ENCODE results near the gene DALRD3.

DALRD3 gene

GRCh38 chr3:48989796-48990635 lies 28.4 kb downstream of the DALRD3 start, which contains the start of gene P4HTM:
P4HTM (plus strand) TSS chr3:48990241; CDS start chr3:48990257, 16 bp downstream.
- 2% methylated on average over 59 of the region's 91 CpGs for WGBS
- H3K27ac ChIP-seq (ENCODE audit: low read length, poor library complexity, severe bottlenecking), result peak within 1 kb of the TSS; percentile 95
- peaks cover 24% of the 10 kb centered on the region for H3K4me1 ChIP-seq (ENCODE audit: control insufficient read depth, insufficient read depth, low read depth, low read length)
- peak within 1 kb of the TSS; percentile 46 to 87 for H3K4ac ChIP-seq (ENCODE audit: low read depth in 1 of 2, low read length in 2 of 2)
- peak within 1 kb of the TSS; percentile 70 to 82 for H2BK12ac ChIP-seq (ENCODE audit: low read length in 2 of 2)
- peak within 1 kb of the TSS; percentile 52 to 86 for H3K23ac ChIP-seq (ENCODE audit: low read length in 2 of 2)
- peak within 1 kb of the TSS; percentile 90 for H4K91ac ChIP-seq (ENCODE audit: low read length)
- no peaks in the 10 kb centered on the region for H3K9me3 ChIP-seq (ENCODE audit: control insufficient read depth, low read length)
- peak within 1 kb of the TSS; percentile 97 for H3K4me2 ChIP-seq (ENCODE audit: low read length, poor library complexity, severe bottlenecking)
- no peaks in the 10 kb centered on the region for H3K27me3 ChIP-seq (ENCODE audit: control insufficient read depth in 1 of 2, insufficient read depth in 1 of 2, low read length in 2 of 2)
- peak within 1 kb of the TSS; percentile 96 for H2AFZ ChIP-seq (ENCODE audit: low read depth, low read length)
- H2BK120ac ChIP-seq (ENCODE audit: low read depth, low read length), result peak within 1 kb of the TSS; percentile 51
- peak within 1 kb of the TSS; percentile 78 to 95 for H3K18ac ChIP-seq (ENCODE audit: low read depth in 1 of 2, low read length in 2 of 2)
- H3K79me1 ChIP-seq (replicated peaks; ENCODE audit: low read length, poor library complexity, severe bottlenecking), result peaks cover 32% of the 10 kb centered on the region
- H3K14ac ChIP-seq (ENCODE audit: low read length in 2 of 2), result peak within 1 kb of the TSS in 1 of 2 experiments; percentile 82
- H3K9ac ChIP-seq (ENCODE audit: low read length), result peak within 1 kb of the TSS; percentile 98
- H2AK5ac ChIP-seq (ENCODE audit: low read length, severe bottlenecking), result peak within 1 kb of the TSS; percentile 93
- peak within 1 kb of the TSS; percentile 78 for H2BK15ac ChIP-seq (ENCODE audit: low read depth, poor library complexity, severe bottlenecking)
- DNase-seq, result no peak
- peak within 1 kb of the TSS; percentile 91 for H2BK5ac ChIP-seq (ENCODE audit: low read depth, low read length, poor library complexity, severe bottlenecking)
- H3K4me3 ChIP-seq (ENCODE audit: insufficient read depth in 1 of 2, low read depth in 1 of 2, low read length in 2 of 2), result peak within 1 kb of the TSS; percentile 87 to 92
- peaks cover 25 to 26% of the 10 kb centered on the region in 2 experiments for H3K36me3 ChIP-seq (ENCODE audit: control insufficient read depth in 1 of 2, insufficient read depth in 2 of 2, low read depth in 1 of 2, low read length in 2 of 2)
- H4K8ac ChIP-seq (ENCODE audit: low read length), result peak within 1 kb of the TSS; percentile 93

- Histone ChIP-seq H3K4me3 (ENCODE audit: insufficient read depth in 1 of 2, low read depth in 1 of 2, low read length in 2 of 2) (peak overlapping the region; percentile 87 to 92), H3K23ac (ENCODE audit: low read length in 2 of 2) (no peak overlapping the region), H3K14ac (ENCODE audit: low read length in 2 of 2) (no peak overlapping the region), H3K4ac (ENCODE audit: low read depth in 1 of 2, low read length in 2 of 2) (peak overlapping the region in 1 of 2 experiments; percentile 42), H3K4me2 (ENCODE audit: low read length, poor library complexity, severe bottlenecking) (peak overlapping the region; percentile 97), H2BK15ac (ENCODE audit: low read depth, poor library complexity, severe bottlenecking) (peak overlapping the region; percentile 8), H2BK120ac (ENCODE audit: low read depth, low read length) (no peak overlapping the region), H2AK5ac (ENCODE audit: low read length, severe bottlenecking) (peak overlapping the region; percentile 93), H3K18ac (ENCODE audit: low read depth in 1 of 2, low read length in 2 of 2) (peak overlapping the region; percentile 15 to 40), H2BK12ac (ENCODE audit: low read length in 2 of 2) (peak overlapping the region in 1 of 2 experiments; percentile 40), H3K27ac (ENCODE audit: low read length, poor library complexity, severe bottlenecking) (peak overlapping the region; percentile 95), H3K27me3 (ENCODE audit: control insufficient read depth in 1 of 2, insufficient read depth in 1 of 2, low read length in 2 of 2) (no peaks in the 10 kb centered on the region), H3K9ac (ENCODE audit: low read length) (peak overlapping the region; percentile 98), H3K79me1 (replicated peaks; ENCODE audit: low read length, poor library complexity, severe bottlenecking) (peaks cover 31% of the 10 kb centered on the region), H4K91ac (ENCODE audit: low read length) (peak overlapping the region; percentile 25), H2BK5ac (ENCODE audit: low read depth, low read length, poor library complexity, severe bottlenecking) (peak overlapping the region; percentile 9), H3K4me1 (ENCODE audit: control insufficient read depth, insufficient read depth, low read depth, low read length) (peaks cover 27% of the 10 kb centered on the region), H2AFZ (ENCODE audit: low read depth, low read length) (peak overlapping the region; percentile 59), H4K8ac (ENCODE audit: low read length) (peak overlapping the region; percentile 59), H3K9me3 (ENCODE audit: control insufficient read depth, low read length) (no peaks in the 10 kb centered on the region), H3K36me3 (ENCODE audit: control insufficient read depth in 1 of 2, insufficient read depth in 2 of 2, low read depth in 1 of 2, low read length in 2 of 2) (peaks cover 27 to 29% of the 10 kb centered on the region in 2 experiments)
- DNase-seq, result peak; percentile 95
- 9% methylated on average over 21 of the region's 21 CpGs for WGBS
Observed at GRCh38 chr3:48989126-48989795, 29.1 kb downstream of the DALRD3 start.

GRCh38 chr3:48985831-48986376 lies 32.5 kb downstream of the DALRD3 start:
- Histone ChIP-seq H2AFZ (ENCODE audit: low read depth, low read length) (no peak overlapping the region), H2BK5ac (ENCODE audit: low read depth, low read length, poor library complexity, severe bottlenecking) (no peak overlapping the region), H3K79me1 (replicated peaks; ENCODE audit: low read length, poor library complexity, severe bottlenecking) (peaks cover 30% of the 10 kb centered on the region), H3K9ac (ENCODE audit: low read length) (no peak overlapping the region), H3K27ac (ENCODE audit: low read length, poor library complexity, severe bottlenecking) (no peak overlapping the region), H3K4me1 (ENCODE audit: control insufficient read depth, insufficient read depth, low read depth, low read length) (peaks cover 21% of the 10 kb centered on the region), H3K27me3 (ENCODE audit: control insufficient read depth in 1 of 2, insufficient read depth in 1 of 2, low read length in 2 of 2) (no peaks in the 10 kb centered on the region), H4K8ac (ENCODE audit: low read length) (no peak overlapping the region), H2AK5ac (ENCODE audit: low read length, severe bottlenecking) (peak overlapping the region; percentile 35), H4K91ac (ENCODE audit: low read length) (no peak overlapping the region), H3K36me3 (ENCODE audit: control insufficient read depth in 1 of 2, insufficient read depth in 2 of 2, low read depth in 1 of 2, low read length in 2 of 2) (peaks cover 47 to 59% of the 10 kb centered on the region in 2 experiments), H3K4ac (ENCODE audit: low read depth in 1 of 2, low read length in 2 of 2) (no peak overlapping the region), H2BK120ac (ENCODE audit: low read depth, low read length) (no peak overlapping the region), H3K18ac (ENCODE audit: low read depth in 1 of 2, low read length in 2 of 2) (no peak overlapping the region), H3K23ac (ENCODE audit: low read length in 2 of 2) (no peak overlapping the region), H3K4me2 (ENCODE audit: low read length, poor library complexity, severe bottlenecking) (no peak overlapping the region), H2BK12ac (ENCODE audit: low read length in 2 of 2) (no peak overlapping the region), H3K14ac (ENCODE audit: low read length in 2 of 2) (no peak overlapping the region), H2BK15ac (ENCODE audit: low read depth, poor library complexity, severe bottlenecking) (no peak overlapping the region), H3K9me3 (ENCODE audit: control insufficient read depth, low read length) (no peaks in the 10 kb centered on the region), H3K4me3 (ENCODE audit: insufficient read depth in 1 of 2, low read depth in 1 of 2, low read length in 2 of 2) (no peak overlapping the region)
- 96% methylated on average over 7 of the region's 7 CpGs for WGBS
- no peak for DNase-seq

GRCh38 chr3:48984663-48985062 lies 33.7 kb downstream of the DALRD3 start:
- H3K27me3 ChIP-seq (ENCODE audit: control insufficient read depth in 1 of 2, insufficient read depth in 1 of 2, low read length in 2 of 2), result no peaks in the 10 kb centered on the region

More at GRCh38 chr3:48984663-48985062, 33.7 kb downstream of the DALRD3 start:
- Histone ChIP-seq H3K9me3 (ENCODE audit: control insufficient read depth, low read length) (no peaks in the 10 kb centered on the region), H3K23ac (ENCODE audit: low read length in 2 of 2) (no peak overlapping the region), H2AK5ac (ENCODE audit: low read length, severe bottlenecking) (no peak overlapping the region), H4K91ac (ENCODE audit: low read length) (no peak overlapping the region), H3K4ac (ENCODE audit: low read depth in 1 of 2, low read length in 2 of 2) (no peak overlapping the region), H4K8ac (ENCODE audit: low read length) (no peak overlapping the region), H2BK15ac (ENCODE audit: low read depth, poor library complexity, severe bottlenecking) (no peak overlapping the region), H3K4me2 (ENCODE audit: low read length, poor library complexity, severe bottlenecking) (no peak overlapping the region), H2AFZ (ENCODE audit: low read depth, low read length) (no peak overlapping the region), H2BK12ac (ENCODE audit: low read length in 2 of 2) (no peak overlapping the region), H2BK5ac (ENCODE audit: low read depth, low read length, poor library complexity, severe bottlenecking) (no peak overlapping the region), H3K9ac (ENCODE audit: low read length) (no peak overlapping the region), H3K4me3 (ENCODE audit: insufficient read depth in 1 of 2, low read depth in 1 of 2, low read length in 2 of 2) (no peak overlapping the region), H3K18ac (ENCODE audit: low read depth in 1 of 2, low read length in 2 of 2) (no peak overlapping the region), H3K79me1 (replicated peaks; ENCODE audit: low read length, poor library complexity, severe bottlenecking) (peaks cover 31% of the 10 kb centered on the region), H3K14ac (ENCODE audit: low read length in 2 of 2) (no peak overlapping the region), H3K27ac (ENCODE audit: low read length, poor library complexity, severe bottlenecking) (peak overlapping the region; percentile 40), H3K36me3 (ENCODE audit: control insufficient read depth in 1 of 2, insufficient read depth in 2 of 2, low read depth in 1 of 2, low read length in 2 of 2) (peaks cover 55 to 70% of the 10 kb centered on the region in 2 experiments), H3K4me1 (ENCODE audit: control insufficient read depth, insufficient read depth, low read depth, low read length) (peaks cover 12% of the 10 kb centered on the region), H2BK120ac (ENCODE audit: low read depth, low read length) (no peak overlapping the region)
- no peak for DNase-seq

All from mesenchymal stem cell (in vitro differentiated cells and primary cell).